ENCODE data around the gene QSOX2.
"Not testable (repeated sequence)": the region's sequence is repeated elsewhere in the genome, so short reads cannot be mapped to it uniquely, and the experiment has no call there.

The QSOX2 gene

GRCh38 chr9:136239983-136240330 lies 5.7 kb downstream of the QSOX2 start:
- no peaks in the 10 kb centered on the region for H4K20me1 ChIP-seq (ENCODE audit: insufficient read depth)
- no peak overlapping the region for H3K4me3 ChIP-seq (IDR thresholded peaks at IDR 0.05; ENCODE audit: insufficient read depth, low read depth, low read length)
- H3K4me1 ChIP-seq (ENCODE audit: low read depth, poor library complexity, severe bottlenecking) = peaks cover 32% of the 10 kb centered on the region
- H3K4me2 ChIP-seq = no peak overlapping the region
- H3K79me2 ChIP-seq (ENCODE audit: insufficient read depth, low read depth) = peaks cover 66% of the 10 kb centered on the region; the same call in 1 of the 2 replicates
- no peaks in the 10 kb centered on the region for H3K36me3 ChIP-seq (ENCODE audit: insufficient read depth)
- no peaks in the 10 kb centered on the region for H3K27me3 ChIP-seq (ENCODE audit: insufficient read depth, low read depth)
- no peak overlapping the region for H2AFZ ChIP-seq (ENCODE audit: low read depth)
- no peak overlapping the region for H3K9ac ChIP-seq
- H3K27ac ChIP-seq = no peak overlapping the region
- TF ChIP-seq CTCF (conservative IDR thresholded peaks at IDR 0.05; ENCODE audit: low read depth, low read length) = no peak

GRCh38 chr9:136239135-136239982 lies 6.3 kb downstream of the QSOX2 start:
- Histone ChIP-seq H3K4me2 (no peak overlapping the region), H3K27me3 (ENCODE audit: insufficient read depth, low read depth) (no peaks in the 10 kb centered on the region), H3K4me3 (IDR thresholded peaks at IDR 0.05; ENCODE audit: insufficient read depth, low read depth, low read length) (no peak overlapping the region), H3K36me3 (ENCODE audit: insufficient read depth) (no peaks in the 10 kb centered on the region), H2AFZ (ENCODE audit: low read depth) (no peak overlapping the region), H3K4me1 (ENCODE audit: low read depth, poor library complexity, severe bottlenecking) (peaks cover 27% of the 10 kb centered on the region), H3K9ac (no peak overlapping the region), H3K79me2 (ENCODE audit: insufficient read depth, low read depth) (peaks cover 60% of the 10 kb centered on the region; the same call in 1 of the 2 replicates), H3K27ac (no peak overlapping the region), H4K20me1 (ENCODE audit: insufficient read depth) (no peaks in the 10 kb centered on the region)
- TF ChIP-seq CTCF (conservative IDR thresholded peaks at IDR 0.05; ENCODE audit: low read depth, low read length) = no peak

GRCh38 chr9:136238342-136238732 lies 7.3 kb downstream of the QSOX2 start:
- H3K4me3 ChIP-seq (IDR thresholded peaks at IDR 0.05; ENCODE audit: insufficient read depth, low read depth, low read length) = no peak overlapping the region
- H3K9ac ChIP-seq = no peak overlapping the region
- H4K20me1 ChIP-seq (ENCODE audit: insufficient read depth) = no peaks in the 10 kb centered on the region
- H2AFZ ChIP-seq (ENCODE audit: low read depth) = no peak overlapping the region
- TF ChIP-seq CTCF (conservative IDR thresholded peaks at IDR 0.05; ENCODE audit: low read depth, low read length) = no peak
- no peak overlapping the region for H3K27ac ChIP-seq
- no peaks in the 10 kb centered on the region for H3K36me3 ChIP-seq (ENCODE audit: insufficient read depth)
- no peaks in the 10 kb centered on the region for H3K27me3 ChIP-seq (ENCODE audit: insufficient read depth, low read depth)
- H3K79me2 ChIP-seq (ENCODE audit: insufficient read depth, low read depth) = peaks cover 53% of the 10 kb centered on the region; the same call in 1 of the 2 replicates
- no peak overlapping the region for H3K4me2 ChIP-seq
- peaks cover 17% of the 10 kb centered on the region for H3K4me1 ChIP-seq (ENCODE audit: low read depth, poor library complexity, severe bottlenecking)

GRCh38 chr9:136237486-136238341 lies 7.9 kb downstream of the QSOX2 start:
- Histone ChIP-seq H3K79me2 (ENCODE audit: insufficient read depth, low read depth) (peaks cover 47% of the 10 kb centered on the region; the same call in 1 of the 2 replicates), H3K4me3 (IDR thresholded peaks at IDR 0.05; ENCODE audit: insufficient read depth, low read depth, low read length) (no peak overlapping the region), H2AFZ (ENCODE audit: low read depth) (no peak overlapping the region), H3K9ac (no peak overlapping the region), H4K20me1 (ENCODE audit: insufficient read depth) (no peaks in the 10 kb centered on the region), H3K4me1 (ENCODE audit: low read depth, poor library complexity, severe bottlenecking) (peaks cover 10% of the 10 kb centered on the region), H3K27ac (no peak overlapping the region), H3K27me3 (ENCODE audit: insufficient read depth, low read depth) (no peaks in the 10 kb centered on the region), H3K4me2 (no peak overlapping the region), H3K36me3 (ENCODE audit: insufficient read depth) (no peaks in the 10 kb centered on the region)
- no peak for TF ChIP-seq CTCF (conservative IDR thresholded peaks at IDR 0.05; ENCODE audit: low read depth, low read length)

GRCh38 chr9:136236471-136237410 lies 8.9 kb downstream of the QSOX2 start:
- not testable (repeated sequence) for H3K4me1 ChIP-seq (ENCODE audit: low read depth, poor library complexity, severe bottlenecking); H3K36me3 ChIP-seq (ENCODE audit: insufficient read depth); H3K9ac ChIP-seq; H3K27ac ChIP-seq; H4K20me1 ChIP-seq (ENCODE audit: insufficient read depth); H3K4me2 ChIP-seq; H2AFZ ChIP-seq (ENCODE audit: low read depth); H3K27me3 ChIP-seq (ENCODE audit: insufficient read depth, low read depth); H3K4me3 ChIP-seq (IDR thresholded peaks at IDR 0.05; ENCODE audit: insufficient read depth, low read depth, low read length)
- H3K79me2 ChIP-seq (ENCODE audit: insufficient read depth, low read depth) = peaks cover 39% of the 10 kb centered on the region; the same call in 1 of the 2 replicates
